ENCODE data around the gene CBX1.
"Not testable (repeated sequence)": the region's sequence is repeated elsewhere in the genome, so short reads cannot be mapped to it uniquely, and the experiment has no call there.

Gene CBX1

GRCh38 chr17:48072811-48073210 lies 28.5 kb downstream of the CBX1 start:
- not testable (repeated sequence) for H3K9me3 ChIP-seq (ENCODE audit: control insufficient read depth, insufficient read depth, low read length); H3K9me2 ChIP-seq (replicated peaks; ENCODE audit: control insufficient read depth, low read length); H3K27me3 ChIP-seq (ENCODE audit: control insufficient read depth, low read length); H3K4me2 ChIP-seq (ENCODE audit: low read length); H4K20me1 ChIP-seq (ENCODE audit: control insufficient read depth, insufficient read depth, low read depth, low read length); H3K4me1 ChIP-seq (ENCODE audit: control insufficient read depth, low read length); H3F3A ChIP-seq (ENCODE audit: control insufficient read depth, insufficient read depth); H3K79me2 ChIP-seq (ENCODE audit: control insufficient read depth, low read length); H3K27ac ChIP-seq (ENCODE audit: low read depth, low read length); H3K4me3 ChIP-seq (ENCODE audit: low read length)
- peaks cover 64% of the 10 kb centered on the region for H3K36me3 ChIP-seq (ENCODE audit: control insufficient read depth, low read length)

- Histone ChIP-seq H4K20me1 (ENCODE audit: control insufficient read depth, insufficient read depth, low read depth, low read length) (peaks cover 2% of the 10 kb centered on the region; the same call in 1 of the 2 replicates), H3K36me3 (ENCODE audit: control insufficient read depth, low read length) (peaks cover 73% of the 10 kb centered on the region), H3K4me2 (ENCODE audit: low read length) (no peak overlapping the region), H3K27me3 (ENCODE audit: control insufficient read depth, low read length) (no peaks in the 10 kb centered on the region), H3K4me3 (ENCODE audit: low read length) (no peak overlapping the region), H3K27ac (ENCODE audit: low read depth, low read length) (no peak overlapping the region), H3K9me2 (replicated peaks; ENCODE audit: control insufficient read depth, low read length) (no peaks in the 10 kb centered on the region), H3K79me2 (ENCODE audit: control insufficient read depth, low read length) (no peaks in the 10 kb centered on the region), H3K9me3 (ENCODE audit: control insufficient read depth, insufficient read depth, low read length) (no peaks in the 10 kb centered on the region), H3K4me1 (ENCODE audit: control insufficient read depth, low read length) (no peaks in the 10 kb centered on the region), H3F3A (ENCODE audit: control insufficient read depth, insufficient read depth) (peaks cover 9% of the 10 kb centered on the region)
- no peak for TF ChIP-seq EZH2phosphoT487 (IDR thresholded peaks at IDR 0.05; ENCODE audit: borderline replicate concordance, low read length)
- no peak for TF ChIP-seq CTCF (IDR thresholded peaks at IDR 0.05; ENCODE audit: low read depth, low read length, poor library complexity, severe bottlenecking)
Measured at GRCh38 chr17:48071654-48072053, 29.6 kb downstream of the CBX1 start.

GRCh38 chr17:48070195-48070594 lies 31.1 kb downstream of the CBX1 start:
- H3K4me3 ChIP-seq (ENCODE audit: low read length), result no peak overlapping the region
- H3K4me2 ChIP-seq (ENCODE audit: low read length), result no peak overlapping the region
- H3K36me3 ChIP-seq (ENCODE audit: control insufficient read depth, low read length), result peaks cover 77% of the 10 kb centered on the region
- no peaks in the 10 kb centered on the region for H3K9me2 ChIP-seq (replicated peaks; ENCODE audit: control insufficient read depth, low read length)
- H3F3A ChIP-seq (ENCODE audit: control insufficient read depth, insufficient read depth), result peaks cover 10% of the 10 kb centered on the region
- H3K9me3 ChIP-seq (ENCODE audit: control insufficient read depth, insufficient read depth, low read length), result no peaks in the 10 kb centered on the region
- no peaks in the 10 kb centered on the region for H3K4me1 ChIP-seq (ENCODE audit: control insufficient read depth, low read length)
- TF ChIP-seq EZH2phosphoT487 (IDR thresholded peaks at IDR 0.05; ENCODE audit: borderline replicate concordance, low read length) (no peak), CTCF (IDR thresholded peaks at IDR 0.05; ENCODE audit: low read depth, low read length, poor library complexity, severe bottlenecking) (no peak)
- H4K20me1 ChIP-seq (ENCODE audit: control insufficient read depth, insufficient read depth, low read depth, low read length), result peaks cover 2% of the 10 kb centered on the region; the same call in 1 of the 2 replicates
- no peak overlapping the region for H3K27ac ChIP-seq (ENCODE audit: low read depth, low read length)
- no peaks in the 10 kb centered on the region for H3K27me3 ChIP-seq (ENCODE audit: control insufficient read depth, low read length)
- no peaks in the 10 kb centered on the region for H3K79me2 ChIP-seq (ENCODE audit: control insufficient read depth, low read length)

GRCh38 chr17:48068491-48068961 lies 32.8 kb downstream of the CBX1 start:
- no peaks in the 10 kb centered on the region for H3K4me1 ChIP-seq (ENCODE audit: control insufficient read depth, low read length)
- no peak overlapping the region for H3K4me2 ChIP-seq (ENCODE audit: low read length)
- no peak for TF ChIP-seq EZH2phosphoT487 (IDR thresholded peaks at IDR 0.05; ENCODE audit: borderline replicate concordance, low read length)
- TF ChIP-seq CTCF (IDR thresholded peaks at IDR 0.05; ENCODE audit: low read depth, low read length, poor library complexity, severe bottlenecking), result peak; percentile 18
- no peaks in the 10 kb centered on the region for H3K27me3 ChIP-seq (ENCODE audit: control insufficient read depth, low read length)
- H3K79me2 ChIP-seq (ENCODE audit: control insufficient read depth, low read length), result no peaks in the 10 kb centered on the region
- H3K9me2 ChIP-seq (replicated peaks; ENCODE audit: control insufficient read depth, low read length), result no peaks in the 10 kb centered on the region
- H3K9me3 ChIP-seq (ENCODE audit: control insufficient read depth, insufficient read depth, low read length), result no peaks in the 10 kb centered on the region
- peaks cover 77% of the 10 kb centered on the region for H3K36me3 ChIP-seq (ENCODE audit: control insufficient read depth, low read length)
- H3F3A ChIP-seq (ENCODE audit: control insufficient read depth, insufficient read depth), result peaks cover 10% of the 10 kb centered on the region
- H4K20me1 ChIP-seq (ENCODE audit: control insufficient read depth, insufficient read depth, low read depth, low read length), result peaks cover 2% of the 10 kb centered on the region; the same call in 1 of the 2 replicates
- no peak overlapping the region for H3K27ac ChIP-seq (ENCODE audit: low read depth, low read length)
- no peak overlapping the region for H3K4me3 ChIP-seq (ENCODE audit: low read length)

GRCh38 chr17:48067808-48068207 lies 33.5 kb downstream of the CBX1 start:
- not testable (repeated sequence) for H3K27me3 ChIP-seq (ENCODE audit: control insufficient read depth, low read length); H3K4me2 ChIP-seq (ENCODE audit: low read length); H3K27ac ChIP-seq (ENCODE audit: low read depth, low read length); H3K4me3 ChIP-seq (ENCODE audit: low read length); H3K9me2 ChIP-seq (replicated peaks; ENCODE audit: control insufficient read depth, low read length); H3K4me1 ChIP-seq (ENCODE audit: control insufficient read depth, low read length); H4K20me1 ChIP-seq (ENCODE audit: control insufficient read depth, insufficient read depth, low read depth, low read length); H3K79me2 ChIP-seq (ENCODE audit: control insufficient read depth, low read length); H3F3A ChIP-seq (ENCODE audit: control insufficient read depth, insufficient read depth); H3K9me3 ChIP-seq (ENCODE audit: control insufficient read depth, insufficient read depth, low read length)
- H3K36me3 ChIP-seq (ENCODE audit: control insufficient read depth, low read length), result peaks cover 75% of the 10 kb centered on the region

All from DOHH2 (cell line).